Stimulated activated CD8-positive, alpha-beta memory T cell treated with anti-CD3 and anti-CD28 coated beads, Interleukin-7, amount 100 ng/mL, for 4 hours (primary cell): Measurements from ENCODE around the gene RPL31.

Experiments
- DNase-seq, 2 donors: peaks; one replicate each; pipeline ENCODE4 v3.0.0-alpha.2; 2020; ENCODE audit warnings: low read depth in 2 of 2

RPL31 gene

DNA sequence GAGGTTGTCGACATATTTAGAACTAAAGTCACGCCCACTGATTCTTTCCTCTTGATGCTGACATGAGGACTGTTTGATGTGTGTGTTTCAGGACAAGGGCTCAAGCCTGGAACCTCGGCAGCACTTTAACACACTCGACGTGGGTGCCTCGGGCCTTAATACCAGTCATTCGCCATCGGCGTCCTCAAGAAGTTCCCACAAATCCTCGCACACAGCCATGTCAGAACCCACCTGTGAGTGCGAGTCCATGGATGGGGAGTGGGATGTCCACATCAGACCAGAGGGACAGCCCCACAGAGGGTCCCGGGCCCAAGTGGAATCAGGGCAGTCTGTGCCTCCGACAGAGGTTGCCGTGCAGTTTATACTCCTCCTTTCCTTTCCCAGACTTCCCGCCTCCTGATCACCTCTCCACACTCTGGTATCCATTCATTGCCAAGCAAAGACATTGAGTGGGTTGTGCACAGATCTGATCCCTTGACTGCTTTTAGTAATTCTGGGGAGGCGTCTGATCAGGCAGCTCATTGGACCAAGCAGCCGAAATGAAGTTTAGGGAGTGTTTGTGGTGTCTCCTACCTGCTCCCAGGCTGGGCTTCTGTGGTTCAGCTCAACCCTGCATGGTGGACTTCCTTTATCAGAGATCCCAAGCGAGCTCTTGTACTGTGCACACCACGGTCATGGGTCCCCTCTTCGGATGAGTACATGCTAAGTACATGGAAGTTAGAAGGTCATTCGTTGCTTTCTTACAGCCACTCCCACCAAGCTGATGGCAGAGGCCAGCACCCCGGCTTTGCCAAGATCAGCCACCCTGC is 27.2 kb upstream of the RPL31 start:
- no peak for DNase-seq

DNA sequence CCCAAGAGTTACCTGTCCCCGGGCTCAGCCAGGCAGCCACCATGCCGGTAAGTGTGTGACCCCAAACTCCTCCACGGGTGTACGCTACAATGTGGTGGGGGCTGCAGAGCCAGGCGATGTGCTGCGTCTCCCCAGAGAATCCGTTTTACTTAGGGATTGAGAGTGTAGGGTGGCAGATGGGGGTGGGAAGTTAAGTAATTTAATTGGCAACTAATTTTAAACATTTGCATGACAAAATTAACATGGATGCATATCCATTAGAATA is 26.6 kb upstream of the RPL31 start:
- no peak for DNase-seq

DNA sequence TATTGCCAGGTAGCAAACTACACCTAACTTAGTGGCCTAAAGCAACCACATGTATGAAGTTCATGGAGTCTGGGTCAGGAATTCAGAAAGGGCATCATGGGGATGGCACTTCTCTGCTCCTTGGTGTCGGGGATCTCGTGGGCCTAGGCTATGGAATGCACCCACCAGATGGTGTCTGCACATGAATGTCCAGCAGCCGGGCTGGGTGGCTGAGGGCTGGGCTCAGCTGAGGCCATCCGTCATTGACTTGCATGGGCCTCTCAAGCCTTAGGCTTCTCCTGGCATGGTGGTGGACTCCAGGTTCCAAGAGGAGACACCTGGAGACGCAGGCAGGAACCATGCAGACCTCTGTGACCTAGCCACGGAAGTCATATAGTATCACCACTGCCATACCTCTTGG is 26.0 kb upstream of the RPL31 start:
- no peak for DNase-seq

DNA sequence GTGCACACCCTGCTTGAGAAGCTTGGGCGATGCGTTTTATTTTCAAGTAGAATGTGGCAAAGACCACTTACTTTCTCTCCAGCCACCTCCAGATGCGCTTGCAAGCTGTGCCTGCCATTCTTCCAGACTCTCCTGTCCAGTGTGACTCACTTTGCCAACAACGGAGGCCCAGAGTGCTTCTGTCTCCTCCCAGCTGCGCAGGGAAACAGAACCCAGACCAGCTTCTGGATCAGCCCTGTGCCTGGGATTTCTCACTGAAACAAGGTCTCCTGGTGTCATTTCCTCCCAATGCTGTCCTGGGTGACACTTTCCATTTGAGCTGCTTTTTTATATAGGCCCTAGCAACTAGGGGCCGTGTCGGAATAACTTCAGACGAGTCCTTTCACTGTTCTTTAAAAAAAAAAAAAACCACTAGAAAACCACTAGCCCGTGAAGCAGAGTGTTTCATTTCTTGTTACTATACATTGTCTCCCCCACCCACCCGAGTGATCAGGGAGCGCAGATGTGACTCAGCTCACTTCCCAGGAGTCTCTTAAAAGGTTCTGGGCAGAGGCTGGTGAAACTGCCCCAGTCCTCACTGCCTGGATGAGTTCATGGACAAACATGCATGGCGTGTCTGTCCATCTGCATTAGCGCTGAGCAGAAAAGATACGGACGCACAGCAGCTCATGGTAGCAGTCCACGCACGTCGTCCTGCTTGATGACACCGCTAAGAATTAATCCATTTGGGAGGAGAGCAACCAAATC is 25.3 kb upstream of the RPL31 start:
- DNase-seq = no peak

DNA sequence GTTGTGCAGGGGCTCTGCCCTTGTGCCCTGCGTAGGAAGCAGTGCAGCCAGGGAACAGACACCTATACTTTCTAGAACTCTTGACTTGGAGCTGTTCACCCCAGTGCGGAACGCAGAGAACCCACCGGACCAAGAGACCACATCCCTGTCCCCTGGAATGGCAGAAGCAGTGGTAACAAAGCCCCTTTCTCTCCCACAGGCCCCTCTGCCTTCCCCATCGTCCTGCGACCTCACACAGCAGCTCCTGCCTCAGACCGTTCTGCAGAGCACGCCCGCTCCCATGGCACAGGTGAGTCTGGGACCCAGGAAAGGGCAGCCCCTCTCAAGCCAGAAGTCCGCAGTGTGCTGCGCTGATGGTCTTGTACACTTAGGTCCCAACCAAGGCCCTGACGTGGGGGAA is 24.6 kb upstream of the RPL31 start:
- no peak for DNase-seq

DNA sequence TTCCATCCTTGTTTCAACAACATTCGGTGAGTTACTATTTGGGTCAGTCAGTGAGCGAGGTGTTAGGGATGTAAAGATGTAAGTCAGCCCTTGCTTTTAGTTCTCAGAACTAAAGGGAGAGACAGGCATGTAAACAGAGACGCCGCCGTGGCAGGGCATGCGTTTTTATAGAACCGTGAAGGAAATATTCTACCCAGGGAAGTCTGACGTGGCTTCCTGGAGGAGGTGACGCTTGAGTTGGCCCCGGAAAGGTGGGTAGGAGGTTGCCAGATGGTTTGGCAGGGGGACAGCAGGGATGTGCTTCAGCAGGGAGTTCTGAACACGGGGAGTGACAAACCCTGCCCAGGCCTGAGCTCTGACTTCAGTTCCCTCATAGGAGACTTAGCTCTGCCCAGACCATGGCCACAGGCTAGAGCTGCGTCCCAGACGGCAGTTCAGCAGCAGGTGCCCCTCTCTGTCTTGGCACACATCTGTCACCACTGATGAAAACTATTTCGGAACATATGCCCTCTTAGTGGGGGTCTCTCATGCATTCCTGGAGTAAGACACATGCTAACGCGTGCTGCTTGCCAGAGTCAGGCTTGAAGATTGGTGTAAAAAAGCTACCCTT is 23.4 kb upstream of the RPL31 start:
- DNase-seq = no peak

DNA sequence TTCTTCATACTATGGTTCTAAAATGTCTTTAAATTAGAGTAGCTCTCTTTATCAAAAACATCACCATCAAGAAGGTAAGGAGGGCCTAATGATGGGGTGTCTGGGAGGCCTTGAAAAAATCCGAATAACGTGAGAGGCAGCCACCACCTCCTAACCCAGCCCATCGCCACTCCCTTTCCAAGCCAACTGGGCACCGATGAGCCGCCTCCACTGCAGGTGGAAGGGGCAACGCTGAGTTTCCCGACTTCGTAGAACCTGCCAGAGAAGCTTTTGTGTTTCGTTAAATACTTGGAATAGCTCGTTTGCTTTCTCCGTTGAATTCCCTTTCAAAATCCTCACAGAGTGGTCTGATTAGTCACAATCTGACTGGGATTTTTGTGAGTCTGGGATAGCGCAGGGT is 22.0 kb upstream of the RPL31 start:
- no peak for DNase-seq

DNA sequence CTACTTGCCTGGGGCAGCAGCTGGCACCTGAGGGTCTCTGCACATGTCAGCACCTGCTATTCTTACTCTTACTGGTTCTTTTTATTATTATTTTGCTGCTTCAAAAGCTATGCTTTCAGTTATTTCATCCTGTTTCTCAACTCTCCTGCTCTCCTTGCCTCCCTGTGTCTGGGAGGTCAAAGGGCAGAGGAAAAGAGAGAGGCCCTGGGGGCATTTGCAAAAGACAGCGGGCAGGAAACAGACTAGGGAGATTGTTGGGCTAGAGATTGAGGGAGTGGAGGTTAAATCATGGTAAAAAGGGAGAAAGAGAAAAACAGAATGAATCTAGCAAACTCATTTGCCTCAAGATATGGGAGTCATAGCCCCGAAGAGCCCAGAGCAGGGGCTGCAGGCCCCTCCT is 21.1 kb upstream of the RPL31 start:
- no peak for DNase-seq

DNA sequence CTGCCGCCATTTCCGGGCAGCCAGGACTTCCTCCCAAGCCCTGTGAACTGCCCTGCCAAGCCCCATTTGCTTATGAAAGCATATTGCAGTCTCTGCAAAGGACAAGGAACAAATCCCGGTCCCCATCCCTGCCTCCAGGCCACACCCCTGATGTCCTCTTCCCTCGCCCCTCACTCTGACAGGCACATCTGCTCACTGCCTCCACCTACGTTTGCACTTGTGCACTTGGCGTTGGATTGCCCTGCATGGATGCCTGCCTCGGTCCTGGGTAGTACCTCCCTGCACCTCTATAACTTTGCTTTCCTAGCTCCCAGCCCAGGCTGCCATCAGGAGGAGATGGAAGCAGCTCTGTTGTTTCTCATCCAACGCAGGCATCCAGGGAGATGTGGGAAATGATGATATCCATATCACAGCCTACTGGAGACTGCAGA is 19.6 kb upstream of the RPL31 start:
- no peak for DNase-seq

DNA sequence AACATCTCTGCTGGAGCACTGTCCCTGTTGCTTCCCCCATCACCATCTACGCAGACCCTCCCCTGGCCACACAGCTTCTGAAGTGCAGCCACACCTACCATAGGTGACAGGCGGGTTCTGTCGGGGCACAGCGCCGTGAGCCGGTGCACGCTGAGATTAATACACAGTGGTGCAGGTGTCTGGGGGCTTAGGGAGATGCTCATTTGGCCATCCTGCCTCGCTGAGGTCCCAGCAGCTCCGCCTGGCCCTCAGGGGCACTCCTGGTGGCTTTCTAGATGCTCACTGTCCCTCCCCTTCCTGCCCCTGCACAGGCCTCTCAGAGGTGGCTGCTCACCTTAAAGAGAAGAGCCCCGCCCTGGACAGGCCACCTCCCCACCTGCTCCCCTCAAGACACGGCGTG is 18.9 kb upstream of the RPL31 start:
- DNase-seq = no peak

DNA sequence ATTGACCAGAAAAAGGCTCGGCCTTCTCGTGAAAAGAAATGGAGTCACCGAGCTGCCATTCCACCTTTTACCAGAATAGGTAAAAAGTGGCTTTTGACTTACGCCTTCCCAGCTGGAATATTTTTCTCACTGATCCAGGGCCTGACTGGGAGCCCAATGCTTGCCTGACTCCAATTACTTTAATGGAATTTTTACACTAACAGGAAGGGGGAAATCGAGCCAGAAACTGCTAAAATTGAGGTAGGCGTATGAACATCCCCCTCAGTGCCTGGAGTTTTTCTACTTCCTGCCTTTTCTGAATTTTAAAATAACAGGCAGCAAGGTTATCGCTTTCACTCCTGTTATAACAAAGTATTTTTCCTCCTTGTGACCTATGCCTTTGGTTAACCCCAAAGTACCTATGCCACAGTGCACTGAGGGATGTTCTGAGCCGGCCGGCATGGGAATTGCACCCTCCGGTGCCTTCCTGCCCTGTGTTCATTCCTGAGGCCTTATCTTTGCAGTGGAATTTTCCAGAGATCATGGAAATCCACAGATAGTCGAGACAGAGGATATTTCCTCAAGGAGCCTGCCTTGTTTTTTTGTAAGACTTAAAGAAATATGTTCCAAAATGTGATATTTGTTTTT is 18.3 kb upstream of the RPL31 start:
- DNase-seq = no peak

DNA sequence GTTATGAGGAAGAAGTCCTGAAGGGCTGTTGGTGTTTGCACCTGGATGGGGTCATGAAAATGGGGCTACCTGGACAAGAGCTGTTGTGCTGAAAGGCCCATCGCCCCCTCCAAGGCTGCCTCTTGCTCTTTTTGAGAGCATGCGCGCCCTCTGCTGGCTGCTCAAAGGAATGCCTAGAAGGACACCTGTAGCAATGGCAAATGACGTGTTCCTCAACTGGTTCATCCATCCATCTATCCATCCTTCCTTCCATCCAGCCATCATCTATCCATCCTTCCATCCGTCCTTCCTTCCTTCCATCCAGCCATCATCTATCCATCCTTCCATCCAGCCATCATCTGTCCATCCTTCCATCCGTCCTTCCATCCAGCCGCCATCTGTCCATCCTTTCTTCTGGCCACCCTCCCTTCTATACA is 17.2 kb upstream of the RPL31 start:
- peak; percentile 61 to 63 for DNase-seq

DNA sequence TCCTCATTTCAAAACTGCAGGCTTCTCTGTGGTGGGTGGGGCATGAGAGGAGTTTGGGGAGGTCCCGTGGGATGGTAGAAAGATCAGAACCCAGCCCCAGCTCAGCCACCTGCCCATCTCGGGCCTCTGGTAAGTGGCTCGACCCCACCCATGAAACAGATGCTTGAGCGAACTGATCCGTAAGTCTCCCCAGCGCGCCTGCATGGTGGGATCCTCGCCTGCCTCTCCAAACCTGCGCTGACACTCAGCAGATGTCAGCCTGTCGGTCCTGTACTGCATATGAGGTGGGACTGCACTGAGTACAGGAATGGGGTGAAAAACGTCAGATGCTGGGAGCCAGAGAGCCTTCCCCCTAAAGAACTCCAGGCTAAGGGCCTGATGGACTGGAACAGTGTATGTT is 15.9 kb upstream of the RPL31 start:
- DNase-seq = no peak

DNA sequence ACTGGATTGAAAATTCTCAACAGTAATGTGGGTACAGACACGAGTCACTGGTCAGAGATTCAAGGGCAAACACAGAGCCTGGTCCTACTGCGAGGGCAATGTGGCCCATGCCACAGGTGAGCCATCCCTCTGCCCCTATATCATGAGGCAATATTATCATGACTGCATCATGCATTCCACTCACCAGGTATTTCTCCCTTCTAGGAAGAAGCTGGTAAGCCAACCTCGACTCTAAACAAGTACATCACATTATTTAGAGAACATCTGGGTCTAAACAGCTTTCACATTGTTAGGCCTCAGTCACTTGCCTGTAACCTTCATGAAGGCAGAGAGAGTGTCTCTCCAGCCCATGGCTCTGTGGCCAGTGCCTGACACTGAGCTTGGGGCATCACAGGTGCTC is 14.6 kb upstream of the RPL31 start:
- no peak for DNase-seq

DNA sequence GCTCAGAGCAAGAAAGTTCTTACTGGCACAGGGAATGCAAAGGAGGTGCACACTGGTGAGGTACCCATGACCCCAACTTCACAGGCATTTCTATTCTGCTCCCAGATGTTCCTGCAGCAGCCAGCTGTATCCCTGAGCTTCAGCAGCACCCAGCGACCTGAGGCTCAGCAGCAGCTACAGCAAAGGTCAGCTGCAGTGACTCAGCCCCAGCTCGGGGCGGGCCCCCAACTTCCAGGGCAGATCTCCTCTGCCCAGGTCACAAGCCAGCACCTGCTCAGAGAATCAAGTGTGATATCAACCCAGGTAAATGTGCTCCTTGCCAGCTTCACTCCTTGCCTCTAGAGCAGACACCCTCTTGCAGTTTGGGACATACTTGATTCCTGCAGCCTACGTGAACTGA is 14.1 kb upstream of the RPL31 start:
- DNase-seq = no peak

DNA sequence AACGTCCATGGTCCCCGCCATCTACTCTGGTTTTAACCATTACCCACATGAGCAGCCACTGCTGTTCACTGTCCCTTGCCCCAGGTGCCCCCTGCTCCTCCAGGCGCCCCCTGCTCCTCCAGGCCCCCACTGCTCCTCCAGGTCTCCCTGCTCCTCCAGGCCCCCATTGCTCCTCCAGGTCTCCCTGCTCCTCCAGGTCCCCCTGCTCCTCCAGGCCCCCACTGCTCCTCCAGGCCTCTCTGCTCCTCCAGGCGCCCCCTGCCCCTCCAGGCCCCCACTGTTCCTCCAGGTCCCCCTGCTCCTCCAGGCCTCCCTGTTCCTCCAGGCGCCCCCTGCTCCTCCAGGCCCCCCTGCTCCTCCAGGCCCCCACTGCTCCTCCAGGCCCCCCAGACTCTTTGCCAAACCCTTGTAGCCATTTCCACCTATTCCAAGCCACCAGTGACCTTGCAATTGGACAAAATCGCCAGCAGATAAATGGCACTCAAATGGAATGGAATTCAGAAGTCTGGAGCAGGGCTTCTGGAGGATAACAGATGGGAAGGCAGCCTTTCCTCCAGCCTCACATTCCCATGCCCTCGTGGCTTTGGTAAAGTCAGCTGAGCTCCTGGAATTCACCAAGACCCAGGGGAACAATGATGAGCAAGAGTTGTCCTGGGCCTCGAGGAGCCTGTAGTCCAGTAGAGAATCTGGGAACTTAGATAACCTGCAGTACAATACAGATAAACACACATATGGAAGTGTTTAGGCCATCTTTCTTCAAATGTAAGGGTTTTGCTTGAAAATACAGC is 13.3 kb upstream of the RPL31 start:
- no peak for DNase-seq

DNA sequence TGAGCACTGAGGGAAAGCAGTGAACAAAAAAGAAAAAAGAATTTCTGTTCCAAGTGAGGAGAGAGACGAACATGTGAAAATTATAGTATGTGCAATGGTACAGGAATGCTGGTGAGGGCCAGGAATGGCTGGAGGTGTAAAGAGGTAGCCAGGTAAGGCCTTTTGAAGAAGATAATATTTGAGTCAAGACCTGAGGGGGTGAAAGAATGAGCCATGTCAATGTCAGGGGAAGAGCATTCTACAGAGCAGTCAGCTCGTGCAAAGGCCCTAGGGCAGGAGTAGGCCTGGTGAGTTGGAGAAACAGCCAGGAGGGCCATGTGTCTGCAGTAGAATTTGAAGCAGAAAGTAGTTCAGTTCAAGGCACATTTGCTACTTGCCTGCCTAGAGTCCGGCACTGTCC is 12.4 kb upstream of the RPL31 start:
- DNase-seq = no peak

DNA sequence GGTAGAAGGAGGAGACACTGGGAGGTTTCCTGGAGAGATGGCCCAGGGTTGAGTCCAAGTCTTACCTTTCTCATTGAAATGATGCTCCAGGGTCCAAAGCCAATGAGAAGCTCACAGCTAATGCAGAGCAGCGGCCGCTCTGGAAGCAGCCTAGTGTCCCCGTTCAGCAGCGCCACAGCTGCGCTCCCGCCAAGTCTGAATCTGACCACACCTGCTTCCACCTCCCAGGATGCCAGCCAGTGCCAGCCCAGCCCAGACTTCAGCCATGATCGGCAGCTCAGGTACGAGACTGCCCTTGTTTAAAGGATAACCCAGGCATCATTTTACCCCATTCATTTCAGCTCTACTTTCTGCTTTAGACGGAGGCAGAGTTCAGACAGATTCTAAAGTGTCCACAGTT is 11.9 kb upstream of the RPL31 start:
- no peak for DNase-seq

DNA sequence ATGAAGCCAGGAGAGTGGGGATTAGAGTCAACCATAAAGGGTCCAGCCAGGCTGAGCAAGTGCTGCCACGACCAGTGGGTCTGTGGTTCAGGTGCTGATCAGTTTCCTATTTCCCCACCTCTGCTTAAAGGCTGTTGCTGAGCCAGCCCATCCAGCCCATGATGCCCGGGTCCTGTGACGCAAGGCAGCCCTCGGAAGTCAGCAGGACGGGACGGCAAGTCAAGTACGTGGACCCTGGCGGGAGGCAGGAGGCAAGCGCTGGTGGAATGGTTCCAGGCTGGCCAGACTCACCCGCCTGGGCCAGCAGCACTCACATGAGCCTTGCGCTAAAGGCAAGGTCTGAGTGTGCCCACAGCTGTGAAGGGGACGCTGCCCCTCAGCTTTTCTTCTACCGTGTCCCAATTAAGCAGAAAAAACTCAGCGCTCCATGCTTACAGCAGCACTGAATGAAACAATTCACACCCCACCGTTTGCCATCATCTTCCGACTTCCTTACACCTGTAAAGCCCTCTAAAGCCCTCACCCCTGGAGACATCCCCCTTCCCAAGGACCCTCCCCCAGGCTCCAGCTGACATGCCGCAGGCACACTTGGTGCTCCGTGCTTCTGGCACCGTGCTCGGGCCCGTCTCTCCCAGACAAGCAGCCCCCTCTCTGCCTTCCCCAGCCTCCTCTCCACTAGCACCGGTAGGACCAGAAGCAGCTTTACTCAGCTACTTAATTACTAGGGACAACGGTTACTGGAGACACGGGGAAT is 11.3 kb upstream of the RPL31 start:
- no peak for DNase-seq

DNA sequence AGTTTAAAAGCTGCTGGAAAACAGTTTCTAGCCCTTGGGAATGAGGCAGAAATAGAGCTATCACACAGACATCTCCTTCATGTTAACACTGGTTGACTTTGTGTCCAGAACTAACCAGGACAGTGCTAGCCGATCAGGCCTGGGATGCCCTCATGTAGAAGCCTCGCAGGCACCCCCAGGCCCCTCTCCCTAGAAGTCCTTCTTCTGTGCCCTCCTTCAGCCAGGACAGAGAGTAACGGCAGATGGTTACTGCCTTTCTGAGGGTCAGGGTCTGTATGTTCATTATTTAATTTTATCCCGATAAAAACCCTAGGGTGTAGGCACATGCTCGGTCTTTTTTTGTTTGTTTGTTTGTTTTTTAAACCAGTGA is 10.7 kb upstream of the RPL31 start:
- no peak for DNase-seq

DNA sequence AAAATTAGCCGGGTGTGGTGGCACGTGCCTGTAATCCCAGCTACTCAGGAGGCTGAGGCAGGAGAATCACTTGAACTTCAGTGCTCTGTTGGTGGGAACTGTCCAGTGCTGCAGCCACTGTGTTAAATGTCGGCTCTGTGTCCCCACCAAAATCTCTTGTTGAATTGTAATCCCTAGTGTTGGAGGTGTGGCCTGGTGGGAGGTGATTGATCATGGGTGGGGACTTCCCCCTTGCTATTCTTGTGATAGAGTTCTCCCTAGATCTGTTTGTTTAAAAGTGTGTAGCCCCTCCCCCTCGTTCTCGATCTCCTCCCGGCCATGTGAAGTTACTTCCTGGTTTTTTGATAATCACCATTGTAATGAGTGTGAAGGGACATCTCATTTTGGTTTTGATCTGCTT is 9.8 kb upstream of the RPL31 start:
- DNase-seq = no peak
